Fibroblast of lung (primary cell): ENCODE results near the gene MRPL4. TPM values are rescaled to one million over a fixed set of nuclear protein-coding genes. Genes with fewer than 3 reads are reported as not detected.

Source experiments
- DNase-seq, 2 donors: peaks; one replicate each; pipeline versions ENCODE4 v3.0.0 to v3.0.0-alpha.2; 2010; ENCODE audit warnings: low read depth in 2 of 2
- H2AFZ ChIP-seq: 2 replicates; pipeline ENCODE4 v1.5.1; 2012; ENCODE audit warnings: low read length, control low read depth, inconsistent platforms
- H3K27ac ChIP-seq: 2 replicates; pipeline ENCODE4 v1.5.1; 2011; ENCODE audit warnings: low read length, control low read depth; ENCODE audit not compliant: insufficient read depth
- H3K27me3 ChIP-seq: 2 replicates; pipeline ENCODE4 v1.5.1; 2011; ENCODE audit warnings: mild to moderate bottlenecking, low read length; ENCODE audit not compliant: control insufficient read depth, insufficient read depth
- H3K36me3 ChIP-seq: 2 replicates; pipeline ENCODE4 v1.5.1; 2011; ENCODE audit warnings: low read length; ENCODE audit not compliant: control insufficient read depth, insufficient read depth
- H3K4me1 ChIP-seq: 2 replicates; pipeline ENCODE4 v1.5.1; 2011; ENCODE audit warnings: low read length; ENCODE audit not compliant: control insufficient read depth, insufficient read depth; ENCODE audit errors: extremely low read depth
- H3K4me2 ChIP-seq: 2 replicates; pipeline ENCODE4 v1.5.1; 2011; ENCODE audit warnings: low read length, control low read depth; ENCODE audit not compliant: insufficient read depth; ENCODE audit errors: extremely low read depth
- H3K4me3 ChIP-seq, 4 experiments: fragments of 200-600 bp in 1 of 4; sonication (generic) in 1 of 4; replicated peaks in 1 of 4; 2 replicates each; pipeline ENCODE4 v1.5.1; 2011 to 2016; ENCODE audit warnings: low read length in 4 of 4, low read depth in 3 of 4, mild to moderate bottlenecking in 3 of 4, control low read depth in 2 of 4, inconsistent platforms in 1 of 4, mixed read lengths in 1 of 4; ENCODE audit not compliant: insufficient read depth in 1 of 4; ENCODE audit errors: control extremely low read depth in 1 of 4
- H3K79me2 ChIP-seq: 2 replicates; pipeline ENCODE4 v1.5.1; 2012; ENCODE audit warnings: mild to moderate bottlenecking, low read length, inconsistent platforms; ENCODE audit not compliant: control insufficient read depth, insufficient read depth
- H3K9ac ChIP-seq: 2 replicates; pipeline ENCODE4 v1.5.1; 2011; ENCODE audit warnings: mild to moderate bottlenecking, low read length, control low read depth; ENCODE audit not compliant: insufficient read depth
- H3K9me3 ChIP-seq: 2 replicates; pipeline ENCODE4 v1.5.1; 2012; ENCODE audit warnings: low read depth, low read length; ENCODE audit not compliant: control insufficient read depth, insufficient read depth
- H4K20me1 ChIP-seq: 2 replicates; pipeline ENCODE4 v1.5.1; 2011; ENCODE audit warnings: low read length; ENCODE audit not compliant: control insufficient read depth, insufficient read depth; ENCODE audit errors: extremely low read depth
- CTCF ChIP-seq, 2 donors: IDR thresholded peaks in 1 of 2; conservative IDR thresholded peaks in 1 of 2; 1 replicate in 1 of 2; 2 replicates in 1 of 2; pipeline ENCODE4 v1.5.1; 2011 to 2012; ENCODE audit warnings: low read length in 2 of 2, control low read depth in 1 of 2, inconsistent platforms in 1 of 2, low read depth in 1 of 2, mild to moderate bottlenecking in 1 of 2
- EZH2 ChIP-seq: IDR thresholded peaks from 2 replicates; pipeline ENCODE4 v1.5.1; 2012; ENCODE audit warnings: low read length, control low read depth, mild to moderate bottlenecking; ENCODE audit errors: missing control alignments
- polyA plus RNA-seq, 2 donors: library from polyadenylated mRNA; depleted of rRNA in 1 of 2; stranded (reverse) in 1 of 2; unstranded in 1 of 2; fragments of >200 nt; gene quantifications; 2 replicates each; pipeline ENCODE4 v1.2.1, GENCODE V29; 2011 to 2012; ENCODE audit warnings: missing spikeins in 1 of 2
- total RNA-seq: library from RNA; depleted of rRNA; stranded (reverse); fragments of >200 nt; gene quantifications from 2 replicates; pipeline ENCODE4 v1.2.1, GENCODE V29; 2014

The MRPL4 gene
- total and polyA plus RNA-seq, 2 donors (not counting 1 experiment from before 2014, with no cell fraction given), result 17.2 to 25.7 TPM

- Histone ChIP-seq H3K27me3 (no peaks in the 10 kb centered on the region), H3K27ac (no peak overlapping the region), H3K79me2 (peaks cover 14% of the 10 kb centered on the region), H3K36me3 (peaks cover 10% of the 10 kb centered on the region), H3K4me2 (no peak overlapping the region), H3K4me1 (peaks cover 5% of the 10 kb centered on the region), H2AFZ (no peak overlapping the region), H3K9ac (no peak overlapping the region), H3K9me3 (no peaks in the 10 kb centered on the region), H3K4me3 (no peak overlapping the region), H4K20me1 (no peaks in the 10 kb centered on the region)
- no peak for DNase-seq
- TF ChIP-seq EZH2 (no peak), CTCF (conservative IDR thresholded peaks at IDR 0.05 in 1 of 2, IDR thresholded peaks at IDR 0.05 in 1 of 2; ENCODE audit: low read depth in 1 of 2, low read length in 2 of 2) (no peak)
These were observed 29.7 kb upstream of the MRPL4 start for GRCh38 chr19:10222201-10222890.

GRCh38 chr19:10223488-10224213 is 28.4 kb upstream of the MRPL4 start:
- Histone ChIP-seq H3K36me3 (peaks cover 10% of the 10 kb centered on the region), H3K4me2 (no peak overlapping the region), H3K27me3 (no peaks in the 10 kb centered on the region), H3K27ac (no peak overlapping the region), H3K4me3 (no peak overlapping the region), H3K79me2 (peaks cover 19% of the 10 kb centered on the region), H4K20me1 (no peaks in the 10 kb centered on the region), H3K9ac (no peak overlapping the region), H2AFZ (no peak overlapping the region), H3K9me3 (no peaks in the 10 kb centered on the region), H3K4me1 (peaks cover 12% of the 10 kb centered on the region)
- no peak for DNase-seq
- TF ChIP-seq EZH2, result no peak
- no peak for TF ChIP-seq CTCF (conservative IDR thresholded peaks at IDR 0.05 in 1 of 2, IDR thresholded peaks at IDR 0.05 in 1 of 2; ENCODE audit: low read depth in 1 of 2, low read length in 2 of 2)

- H3K79me2 ChIP-seq, result peaks cover 24% of the 10 kb centered on the region
These were observed 27.7 kb upstream of the MRPL4 start for GRCh38 chr19:10224337-10224736.

More at GRCh38 chr19:10224337-10224736, 27.7 kb upstream of the MRPL4 start:
- Histone ChIP-seq H3K4me3 (no peak overlapping the region), H3K9me3 (no peaks in the 10 kb centered on the region), H3K36me3 (peaks cover 10% of the 10 kb centered on the region), H3K4me2 (no peak overlapping the region), H3K9ac (no peak overlapping the region), H2AFZ (no peak overlapping the region), H4K20me1 (no peaks in the 10 kb centered on the region), H3K27me3 (no peaks in the 10 kb centered on the region), H3K27ac (no peak overlapping the region), H3K4me1 (peaks cover 12% of the 10 kb centered on the region)
- no peak for DNase-seq
- TF ChIP-seq EZH2 (no peak), CTCF (conservative IDR thresholded peaks at IDR 0.05 in 1 of 2, IDR thresholded peaks at IDR 0.05 in 1 of 2; ENCODE audit: low read depth in 1 of 2, low read length in 2 of 2) (no peak)
